HG03442 (cell line): ENCODE results near the gene CDH24.

ENCODE experiments used
- ATAC-seq: cut with Tn5 transposase; IDR thresholded peaks from one replicate; pipeline ENCODE4 v1.9.1; 2021; ENCODE audit warnings: mild to moderate bottlenecking, moderate library complexity; ENCODE audit not compliant: unreplicated experiment

CDH24 gene, protein sequence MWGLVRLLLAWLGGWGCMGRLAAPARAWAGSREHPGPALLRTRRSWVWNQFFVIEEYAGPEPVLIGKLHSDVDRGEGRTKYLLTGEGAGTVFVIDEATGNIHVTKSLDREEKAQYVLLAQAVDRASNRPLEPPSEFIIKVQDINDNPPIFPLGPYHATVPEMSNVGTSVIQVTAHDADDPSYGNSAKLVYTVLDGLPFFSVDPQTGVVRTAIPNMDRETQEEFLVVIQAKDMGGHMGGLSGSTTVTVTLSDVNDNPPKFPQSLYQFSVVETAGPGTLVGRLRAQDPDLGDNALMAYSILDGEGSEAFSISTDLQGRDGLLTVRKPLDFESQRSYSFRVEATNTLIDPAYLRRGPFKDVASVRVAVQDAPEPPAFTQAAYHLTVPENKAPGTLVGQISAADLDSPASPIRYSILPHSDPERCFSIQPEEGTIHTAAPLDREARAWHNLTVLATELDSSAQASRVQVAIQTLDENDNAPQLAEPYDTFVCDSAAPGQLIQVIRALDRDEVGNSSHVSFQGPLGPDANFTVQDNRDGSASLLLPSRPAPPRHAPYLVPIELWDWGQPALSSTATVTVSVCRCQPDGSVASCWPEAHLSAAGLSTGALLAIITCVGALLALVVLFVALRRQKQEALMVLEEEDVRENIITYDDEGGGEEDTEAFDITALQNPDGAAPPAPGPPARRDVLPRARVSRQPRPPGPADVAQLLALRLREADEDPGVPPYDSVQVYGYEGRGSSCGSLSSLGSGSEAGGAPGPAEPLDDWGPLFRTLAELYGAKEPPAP

DNA sequence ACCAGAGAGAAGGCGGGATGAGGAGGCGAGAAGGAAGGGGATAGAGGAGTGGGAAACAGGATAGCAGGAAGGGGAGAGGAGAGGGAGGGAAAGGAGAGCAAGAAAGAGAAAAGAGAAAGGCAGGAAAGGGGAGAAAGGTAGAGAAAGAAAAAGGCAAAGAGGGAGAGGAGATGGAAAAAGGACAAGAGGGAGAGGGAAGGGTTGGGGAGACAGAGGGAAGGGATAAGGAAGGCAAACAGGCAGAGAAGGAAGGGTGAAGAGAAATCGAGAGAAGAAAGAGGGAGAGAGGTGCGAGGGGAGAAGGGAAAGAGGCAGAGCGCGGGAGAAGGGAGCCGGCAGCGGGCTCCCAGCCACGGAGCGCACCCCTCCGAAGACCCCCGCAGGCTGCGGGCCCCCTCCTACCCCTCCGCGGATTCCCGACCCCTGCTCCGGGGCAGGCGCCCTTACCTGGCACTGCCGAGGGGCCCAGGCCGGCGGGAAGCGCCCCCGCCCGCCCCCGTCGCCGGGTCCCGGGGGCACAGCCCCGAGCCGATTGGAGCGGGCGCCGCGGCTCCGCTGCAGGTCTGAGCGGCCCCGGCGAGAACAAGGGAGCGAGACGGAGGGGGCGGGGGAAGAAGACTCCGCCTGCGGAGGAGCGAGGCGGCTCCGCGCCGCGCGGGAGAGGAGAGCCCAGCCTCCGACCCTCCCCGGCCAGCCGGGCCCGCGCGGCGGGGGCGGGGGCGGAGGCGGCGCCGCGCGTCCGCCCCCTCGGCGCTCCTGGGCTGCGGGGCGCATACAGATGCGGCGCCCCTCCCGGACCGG, at the start of gene CDH24:
Gene CDH24, minus strand, starts transcription at position 565 of the 801 bp plus-strand sequence. CDS start 1,787 bp downstream, outside the sequence.
- ATAC-seq = peak; percentile 43

DNA sequence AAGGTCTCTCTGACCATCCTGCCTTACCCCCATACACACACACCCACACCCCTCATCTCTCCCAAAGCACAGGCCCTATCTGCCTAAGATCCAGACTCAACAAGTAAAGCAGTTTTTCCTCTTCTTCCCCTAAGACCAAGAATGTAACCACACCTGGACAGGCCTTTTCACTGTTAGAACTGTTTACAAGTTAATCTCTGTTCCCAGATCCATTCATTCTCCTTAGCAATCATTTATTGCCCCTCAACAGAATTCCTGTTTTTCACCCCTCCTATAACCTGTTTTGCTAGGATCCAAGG, 49.4 kb upstream of the CDH24 start:
- no peak for ATAC-seq

DNA sequence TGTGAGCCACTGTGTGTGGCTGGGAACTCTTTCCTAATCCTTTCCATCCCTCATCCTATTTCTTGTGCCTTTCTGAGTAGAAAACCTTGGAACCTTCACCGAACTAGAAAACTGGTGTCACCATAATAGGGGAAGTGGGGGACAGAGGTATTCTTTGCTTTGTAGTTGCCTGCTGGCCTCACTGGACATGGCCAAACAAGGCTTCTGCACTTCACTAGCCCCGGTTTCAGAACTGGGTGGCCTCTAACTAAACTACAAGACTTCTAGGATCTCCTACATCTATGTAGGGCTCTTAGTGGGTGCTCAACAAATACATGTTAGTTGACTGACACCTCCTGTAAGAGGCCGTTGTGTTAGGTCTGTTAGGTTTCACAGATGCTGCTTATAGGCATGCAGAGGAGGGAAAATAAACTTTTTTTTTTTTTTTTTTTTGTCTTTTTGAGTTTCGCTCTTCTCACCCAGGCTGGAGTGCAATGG, 48.1 kb upstream of the CDH24 start:
- no peak for ATAC-seq

DNA sequence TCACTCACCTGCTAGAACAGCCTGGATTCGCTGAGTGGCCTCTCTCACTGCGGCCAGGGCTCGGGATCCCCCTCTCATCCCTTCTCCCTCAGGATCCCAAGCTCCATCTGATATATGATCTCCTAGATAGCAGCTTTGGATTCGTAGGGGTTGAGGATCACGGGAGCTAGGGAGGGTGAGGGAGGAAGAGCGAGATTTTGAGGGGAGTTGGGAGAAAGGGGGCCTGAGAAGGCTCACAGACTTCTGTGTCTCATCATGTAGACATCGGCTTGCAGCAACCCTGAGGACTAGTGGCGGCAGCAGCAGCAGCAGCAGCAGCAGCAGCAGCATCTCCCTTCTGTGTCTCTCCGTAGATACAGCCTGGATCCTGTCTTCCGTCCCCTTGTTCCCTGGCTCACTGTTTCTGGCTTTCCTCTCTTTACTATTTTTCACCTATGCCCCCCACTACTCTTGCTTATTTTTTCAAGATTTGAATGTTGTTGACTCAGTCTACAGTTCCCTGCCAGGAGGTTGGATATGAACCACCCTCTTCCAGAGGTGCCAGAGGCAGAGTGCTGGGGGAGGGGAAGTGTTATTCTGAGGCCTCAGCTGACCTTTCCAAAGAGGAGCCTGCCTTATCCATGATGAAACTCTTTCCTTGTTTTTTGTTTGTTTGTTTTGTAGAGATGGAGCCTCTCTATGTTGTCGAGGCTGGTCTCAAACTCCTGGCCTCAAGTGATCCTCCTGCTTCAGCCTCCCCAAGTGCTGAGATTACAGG, 47.4 kb upstream of the CDH24 start, which contains the start of gene CIROP:
Gene CIROP, minus strand, starts transcription at position 399 of the 757 bp plus-strand sequence. Its CDS starts 69 bp downstream, at position 330.
- no peak for ATAC-seq

DNA sequence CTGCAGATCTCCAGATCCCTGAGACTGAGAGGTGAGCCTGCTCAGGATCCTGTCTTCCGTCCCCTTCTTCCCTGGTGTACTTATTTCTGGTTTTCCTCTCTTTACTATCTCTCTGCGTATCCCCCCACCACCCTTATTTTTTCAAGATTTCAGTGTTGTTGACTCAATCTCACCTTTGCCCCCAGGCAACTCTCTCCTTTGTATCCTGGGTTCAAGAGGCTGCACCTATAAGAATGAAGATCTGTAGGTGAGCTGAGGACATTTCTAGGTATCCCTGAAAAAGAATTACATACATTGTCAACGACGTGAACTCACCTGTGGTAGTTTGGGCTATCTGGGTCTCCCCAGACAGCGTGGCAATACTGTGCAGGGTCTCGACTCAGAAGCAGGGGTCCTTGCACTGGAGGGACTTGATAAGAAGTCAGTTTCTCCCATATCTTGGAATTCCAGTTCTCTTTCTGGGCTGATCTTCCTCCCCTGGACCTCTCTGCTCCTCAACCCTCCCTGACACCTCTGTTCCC, 46.8 kb upstream of the CDH24 start:
- ATAC-seq = no peak

DNA sequence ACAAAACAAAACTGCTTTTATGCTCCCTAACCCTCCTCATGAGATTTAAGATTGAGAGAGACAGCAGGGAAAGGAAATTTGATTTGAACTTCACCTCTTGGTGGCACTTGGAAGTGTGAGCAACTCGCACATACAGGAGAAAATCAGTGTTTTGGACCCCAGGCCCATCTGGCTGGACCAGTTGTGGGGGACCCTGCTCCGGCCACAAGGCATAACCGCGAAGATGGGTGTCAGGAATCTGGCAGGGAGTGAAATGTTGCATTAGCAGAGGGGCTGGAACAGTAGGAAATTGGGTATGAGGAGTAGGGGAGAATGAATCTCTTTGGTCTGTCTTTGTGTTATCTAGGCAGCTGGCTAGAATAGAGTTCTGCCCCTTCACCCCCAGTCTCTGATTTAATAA, 46.3 kb upstream of the CDH24 start:
- ATAC-seq = no peak

DNA sequence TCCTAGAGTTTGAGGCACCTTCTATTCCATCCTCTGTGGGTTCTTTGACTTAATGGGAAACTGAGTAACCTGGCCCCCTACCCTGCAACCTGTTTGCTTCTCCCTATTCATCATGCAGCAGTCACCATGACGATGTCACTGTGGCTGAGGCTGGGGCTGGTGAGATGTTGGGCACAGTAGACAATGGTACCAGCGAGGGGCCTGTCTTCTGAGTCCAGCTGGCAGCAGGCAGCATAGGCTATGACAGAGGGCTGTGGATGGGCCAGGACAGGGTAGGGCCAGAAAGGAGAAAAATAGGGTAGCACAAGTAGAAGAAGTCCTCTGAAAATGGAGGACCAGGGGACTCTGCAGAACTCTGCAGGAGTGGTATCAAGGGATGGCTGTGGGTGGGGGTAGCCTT, 45.5 kb upstream of the CDH24 start:
- no peak for ATAC-seq

DNA sequence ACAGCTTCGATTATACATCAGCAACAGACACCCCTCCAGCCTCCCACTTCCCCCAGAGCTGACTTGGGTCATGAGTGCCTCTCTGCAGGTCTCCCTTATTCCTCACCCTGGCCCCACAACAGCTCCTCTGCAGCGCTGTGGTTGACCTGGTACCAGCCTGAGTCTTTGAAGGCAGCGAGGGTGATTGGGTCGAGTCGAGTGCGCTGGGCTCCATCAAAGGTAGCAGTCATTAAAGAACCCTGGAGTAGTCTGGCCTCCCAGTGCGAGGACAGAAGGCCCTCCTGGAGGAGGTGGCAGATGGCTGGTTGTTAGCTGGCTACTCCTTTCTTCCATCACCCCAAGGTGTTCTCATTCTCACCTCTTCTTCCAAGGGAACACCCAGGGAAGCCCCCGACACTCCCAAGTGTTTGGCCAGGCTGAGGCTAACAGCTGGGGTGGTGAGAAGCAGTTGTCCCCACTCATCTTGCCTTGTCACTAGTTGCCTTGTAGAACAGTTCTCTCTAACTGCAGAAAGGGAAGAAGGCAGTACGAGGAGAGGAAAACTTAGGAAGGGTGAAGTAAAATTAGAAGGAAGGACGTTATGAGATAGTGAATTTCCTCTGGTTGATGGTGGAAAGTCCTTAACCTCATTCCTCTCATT, 44.8 kb upstream of the CDH24 start:
- ATAC-seq = no peak

DNA sequence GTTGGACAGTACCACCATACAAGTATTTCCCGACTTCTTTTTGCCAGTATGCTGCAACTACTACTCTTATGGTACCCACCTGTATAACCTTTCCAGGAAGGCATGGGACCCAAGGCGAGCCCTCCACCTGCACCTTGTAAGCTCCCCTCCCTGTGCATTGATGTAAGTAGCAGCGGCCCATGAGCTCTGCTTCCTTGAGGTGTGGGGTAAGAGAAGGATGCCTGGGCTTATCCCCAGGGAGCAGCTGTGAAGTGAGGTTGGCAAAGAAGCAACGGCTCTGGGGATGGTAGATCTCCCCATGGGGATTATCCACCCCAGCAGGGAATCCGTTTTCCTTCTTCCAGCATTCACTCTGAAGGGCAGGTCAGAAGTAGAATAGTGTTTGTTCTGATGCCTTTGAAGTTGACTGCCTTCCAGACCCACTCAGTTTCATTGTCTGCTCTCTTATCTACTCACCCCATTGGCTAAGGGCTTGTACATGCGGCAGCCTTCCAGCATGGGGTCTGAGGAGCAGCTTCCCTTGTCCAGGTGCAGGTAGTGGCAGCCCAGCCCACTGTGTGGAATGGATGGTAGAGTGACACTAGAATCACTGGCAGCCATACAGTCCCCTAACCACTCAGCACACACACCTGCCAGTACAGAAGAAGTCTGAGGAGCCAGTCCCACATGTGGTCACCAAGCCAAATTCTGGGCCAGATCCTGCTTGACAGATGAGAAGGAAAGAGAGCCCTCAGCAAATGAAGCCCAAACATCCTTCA, 44.1 kb upstream of the CDH24 start:
- ATAC-seq = no peak

DNA sequence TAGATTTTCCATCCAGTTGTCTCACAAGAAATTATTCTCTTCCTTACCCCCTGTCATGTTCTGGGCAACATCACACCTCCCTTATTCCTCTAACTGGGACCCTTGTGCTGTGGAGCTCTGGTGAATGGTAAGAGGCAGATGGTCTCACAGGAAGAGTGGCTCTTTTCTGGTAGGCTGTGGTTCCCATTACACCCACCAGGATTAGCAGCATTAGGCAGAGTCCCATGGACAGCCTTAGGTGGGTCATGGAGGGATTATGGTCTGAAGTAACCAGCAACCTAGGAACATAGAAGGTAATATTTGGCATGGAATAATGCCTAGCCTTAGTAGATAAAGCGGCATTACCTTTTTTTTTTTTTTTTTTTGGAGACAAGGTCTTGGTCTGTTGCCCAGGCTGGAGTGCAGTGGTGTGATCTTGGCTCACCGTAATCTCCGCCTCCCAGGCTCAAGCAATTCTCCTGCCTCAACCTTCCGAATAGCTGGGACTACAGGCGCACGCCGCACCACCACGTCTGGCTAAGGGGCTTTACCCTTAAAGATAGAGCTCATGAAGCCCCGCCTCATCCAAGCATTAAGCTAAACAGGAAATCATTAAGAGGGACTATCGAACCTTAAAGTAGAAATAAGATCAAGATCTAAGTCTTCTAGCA, 42.0 kb upstream of the CDH24 start:
- no peak for ATAC-seq

DNA sequence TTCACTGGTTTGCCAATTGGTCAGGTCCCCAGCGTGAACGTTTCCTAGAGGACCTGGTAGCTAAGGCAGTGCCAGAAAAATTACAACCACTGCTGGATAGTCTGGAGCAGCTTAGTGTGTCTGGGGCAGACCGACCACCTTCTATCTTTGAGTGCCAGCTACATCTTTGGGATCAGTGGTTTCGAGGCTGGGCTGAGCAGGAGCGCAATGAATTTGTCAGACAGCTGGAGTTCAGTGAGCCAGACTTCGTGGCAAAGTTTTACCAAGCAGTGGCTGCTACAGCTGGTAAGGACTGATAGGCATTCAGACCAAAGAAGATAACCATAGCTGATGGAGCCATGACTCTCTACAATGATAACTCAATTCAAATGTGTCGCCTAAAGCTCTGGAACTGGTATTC, 40.5 kb upstream of the CDH24 start:
- ATAC-seq = no peak

DNA sequence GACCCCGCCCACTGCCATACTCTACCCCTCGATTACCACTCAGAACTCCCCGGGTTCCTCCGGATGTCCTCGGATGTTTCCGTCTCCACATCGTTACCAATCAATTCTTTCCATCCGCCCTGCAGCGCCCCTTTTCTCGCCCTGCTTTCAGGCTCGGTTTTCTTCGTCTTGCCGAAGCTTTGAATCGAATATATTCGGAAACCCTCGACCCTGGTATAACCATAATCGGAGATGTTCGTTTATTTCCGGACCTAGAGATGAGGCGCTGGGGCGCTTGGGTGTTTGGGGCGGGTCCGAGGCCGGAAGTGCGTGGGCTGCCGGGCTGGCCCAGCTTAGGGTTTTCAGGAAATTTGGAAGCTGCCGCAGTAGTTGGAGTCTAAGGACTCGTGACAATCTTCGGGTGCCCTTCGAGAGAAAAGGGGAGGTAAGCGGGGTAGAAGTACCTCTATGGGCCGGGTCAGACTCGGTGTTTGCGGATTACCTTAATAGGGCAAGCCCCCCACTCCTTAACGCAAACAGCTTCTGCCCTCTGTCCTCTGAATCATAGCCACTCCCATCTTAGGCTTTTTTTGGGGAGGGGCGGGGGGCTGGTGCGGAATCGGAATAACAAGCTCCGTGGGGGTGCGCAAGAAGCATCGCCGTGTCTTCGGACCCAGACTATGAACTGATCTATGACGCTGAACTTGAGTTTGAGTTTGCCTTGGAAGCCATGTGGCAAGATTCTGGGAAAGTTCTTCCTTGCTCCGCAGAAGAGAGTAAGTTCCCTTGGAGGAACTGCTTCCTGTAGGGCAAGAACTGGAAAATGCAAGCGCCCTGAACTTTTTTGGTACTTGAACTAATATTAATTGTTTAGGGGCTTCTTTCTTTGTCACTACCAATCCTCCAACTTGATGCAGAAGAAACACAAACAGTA, 38.1 kb upstream of the CDH24 start, which contains the start of gene C14orf119:
Gene C14orf119, plus strand, starts transcription at position 310 of the 913 bp plus-strand sequence. CDS start 2,154 bp downstream, outside the sequence.
- ATAC-seq = peak; percentile 92

DNA sequence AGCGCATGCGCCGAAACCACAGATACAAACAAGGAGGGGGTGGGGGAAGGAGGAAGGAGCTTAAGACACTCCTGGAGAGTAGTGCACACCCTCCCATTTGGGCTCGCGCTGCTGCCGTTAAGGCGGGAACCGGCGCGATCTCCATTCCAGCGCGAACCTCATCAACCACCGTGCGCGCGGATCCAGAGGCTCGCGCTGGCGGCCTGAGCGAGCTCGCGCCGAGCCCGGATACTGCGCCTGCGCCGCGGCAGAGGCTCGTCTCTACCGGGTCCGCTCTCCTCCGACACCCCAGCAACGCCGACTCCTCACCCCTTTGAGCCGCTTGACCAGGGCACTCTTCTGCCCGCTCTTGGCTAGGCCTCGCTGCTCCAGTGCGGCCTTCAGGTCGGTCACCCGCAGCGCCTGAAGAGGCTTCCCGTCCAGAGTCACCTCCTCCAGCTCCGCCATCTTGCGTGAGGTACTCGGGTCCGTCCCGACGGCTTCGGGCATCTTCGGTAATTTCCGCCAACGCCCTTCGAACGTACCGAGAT, 37.4 kb upstream of the CDH24 start, which contains the start of gene ACIN1:
Gene ACIN1, minus strand, starts transcription at position 471 of the 530 bp plus-strand sequence. Its CDS starts 24 bp downstream, at position 447.
- peak; percentile 35 for ATAC-seq

DNA sequence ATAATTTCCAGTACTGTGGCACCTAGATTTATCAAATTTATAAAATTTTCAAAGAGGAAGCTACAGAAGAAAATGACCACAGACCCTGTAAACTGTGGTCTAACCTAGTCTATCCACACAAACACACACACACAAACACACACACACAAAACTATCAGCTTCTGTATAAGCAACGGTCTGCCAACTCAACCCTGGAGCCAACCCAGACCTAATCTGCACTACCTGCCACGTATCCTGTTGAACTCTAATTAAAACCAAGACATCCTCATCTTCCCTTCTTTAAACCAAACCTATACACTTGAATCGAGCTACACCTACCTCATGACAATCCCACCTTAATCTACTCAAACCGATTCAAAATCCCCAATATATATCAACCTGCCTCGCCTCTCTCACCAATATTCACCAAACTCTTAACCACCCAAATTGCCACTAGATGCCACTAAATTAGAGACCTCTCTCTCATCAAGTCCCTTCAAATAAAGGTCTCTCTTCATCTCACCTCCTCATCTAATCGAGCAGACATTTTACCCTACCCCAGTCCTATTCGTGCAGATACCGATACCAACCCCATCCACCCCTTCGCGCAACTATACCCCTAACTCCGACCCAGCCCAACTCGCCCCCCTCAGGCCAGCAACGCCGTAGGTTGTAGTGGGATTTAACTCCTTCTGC, 36.8 kb upstream of the CDH24 start:
- ATAC-seq = no peak

DNA sequence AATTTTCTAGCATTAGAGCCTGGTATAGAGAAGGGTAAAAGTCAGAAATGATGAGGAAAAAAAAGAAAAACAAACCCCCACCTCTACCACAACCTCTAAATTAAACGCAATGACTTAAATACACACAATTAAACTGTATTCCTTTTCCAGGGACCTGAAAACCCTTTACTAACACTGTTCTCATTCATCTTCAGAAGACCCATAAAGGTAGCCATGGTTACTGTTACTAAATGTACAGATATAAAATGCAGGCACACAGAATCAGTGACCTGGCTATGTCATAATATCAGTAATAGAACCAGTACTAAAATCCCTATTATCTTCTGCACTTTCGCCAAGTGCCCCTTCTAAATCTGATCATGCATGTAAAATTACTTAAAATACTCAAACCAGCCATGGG, 36.2 kb upstream of the CDH24 start:
- no peak for ATAC-seq

DNA sequence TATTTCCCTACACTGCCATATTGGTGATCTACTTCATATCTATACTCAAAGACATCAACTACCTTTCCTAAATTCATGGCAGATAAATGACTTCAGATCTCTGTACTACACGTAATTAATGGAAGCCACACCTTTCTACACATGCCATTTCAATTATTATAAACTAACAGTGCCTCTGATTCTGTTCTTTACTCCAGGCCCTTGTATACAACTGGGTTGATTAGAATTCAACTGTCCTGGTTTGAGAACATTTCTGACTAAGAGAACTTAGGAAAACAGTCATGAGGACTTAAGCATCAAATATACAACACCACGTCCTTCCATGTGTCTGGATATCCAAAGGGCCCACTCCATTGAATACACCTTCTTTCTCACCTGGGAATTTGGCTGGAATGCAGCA, 35.8 kb upstream of the CDH24 start:
- no peak for ATAC-seq
